ENCODE data around the gene METTL26.

Gene METTL26

DNA sequence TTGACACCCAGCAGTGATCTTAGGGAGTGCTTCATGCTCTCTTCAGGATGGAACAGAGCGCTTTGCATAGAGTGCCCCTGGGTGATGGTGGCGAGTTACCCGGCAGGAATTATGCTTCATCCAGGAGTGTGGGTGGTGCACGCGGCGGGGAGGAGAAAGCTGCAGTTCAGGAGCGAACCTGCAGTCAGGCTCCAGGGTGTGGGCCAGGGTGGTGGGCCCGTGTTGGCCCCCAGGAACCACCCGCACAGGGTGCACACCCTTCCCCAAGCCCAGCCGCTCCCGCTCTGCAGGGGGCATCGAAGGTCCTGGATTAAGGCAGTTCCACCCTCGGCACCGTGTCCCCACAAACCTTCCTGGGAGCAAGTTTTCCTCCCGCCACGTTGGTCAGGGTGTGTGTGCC is 42.3 kb downstream of the METTL26 start:
- no peak for DNase-seq

DNA sequence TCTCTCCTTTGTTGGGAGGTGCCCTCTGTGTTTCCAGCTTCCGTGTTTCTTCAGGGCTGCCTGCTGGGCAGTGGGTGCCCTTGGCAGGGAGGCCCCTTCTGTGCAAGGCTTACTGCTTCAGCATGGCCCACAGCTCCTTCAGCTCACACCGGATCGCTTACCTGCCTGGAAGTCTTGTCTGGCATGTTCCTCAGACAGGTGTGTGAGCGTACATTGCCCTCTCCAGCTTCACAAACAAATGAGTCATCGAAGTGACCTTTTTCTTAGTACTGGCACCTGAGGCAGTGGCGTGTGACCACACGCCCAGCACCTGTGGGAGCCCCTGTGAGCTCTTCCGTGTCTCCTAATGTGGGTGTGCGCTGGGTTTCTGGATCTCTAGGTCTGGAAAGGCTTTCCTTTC is 42.7 kb downstream of the METTL26 start:
- DNase-seq, result peak; percentile 86

DNA sequence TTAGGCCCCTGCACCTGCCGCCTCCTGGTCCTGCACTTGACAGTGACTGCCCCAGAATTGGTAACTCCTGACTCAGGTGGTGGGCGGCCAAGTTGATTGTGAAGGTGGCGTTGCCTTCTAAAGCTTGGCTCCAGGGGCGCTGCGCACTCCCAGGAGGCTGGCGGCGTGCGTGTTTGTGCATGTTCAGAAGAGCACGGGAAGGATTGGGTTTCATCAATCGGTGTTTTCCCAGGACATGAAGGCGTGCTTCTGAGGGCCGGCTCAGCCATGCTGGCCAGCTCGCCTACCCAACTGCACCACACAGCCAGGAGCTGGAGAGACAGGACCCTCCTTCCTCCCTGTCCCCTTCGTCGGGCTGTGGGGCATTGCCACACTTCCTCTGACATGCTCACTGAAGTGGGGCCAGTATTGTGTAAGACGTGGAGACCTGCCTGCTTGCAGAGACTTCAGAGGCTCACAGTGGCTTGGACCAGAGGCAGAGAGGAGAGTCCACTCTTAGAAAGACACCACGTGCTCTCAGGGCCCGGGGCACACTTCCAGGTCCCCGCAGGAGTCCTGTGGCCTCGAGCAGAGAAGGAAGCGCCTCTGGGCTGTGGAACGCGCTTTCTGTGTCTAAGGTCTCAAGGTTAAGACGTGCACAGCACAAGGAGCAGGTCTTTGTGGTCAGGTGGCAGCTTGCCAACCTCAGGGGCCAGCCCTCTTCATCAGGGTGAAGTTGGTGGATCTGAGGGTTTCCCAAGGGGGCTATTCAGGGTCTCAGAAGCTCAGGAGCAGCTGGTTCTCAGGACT is 43.4 kb downstream of the METTL26 start:
- peak; percentile 88 for DNase-seq

DNA sequence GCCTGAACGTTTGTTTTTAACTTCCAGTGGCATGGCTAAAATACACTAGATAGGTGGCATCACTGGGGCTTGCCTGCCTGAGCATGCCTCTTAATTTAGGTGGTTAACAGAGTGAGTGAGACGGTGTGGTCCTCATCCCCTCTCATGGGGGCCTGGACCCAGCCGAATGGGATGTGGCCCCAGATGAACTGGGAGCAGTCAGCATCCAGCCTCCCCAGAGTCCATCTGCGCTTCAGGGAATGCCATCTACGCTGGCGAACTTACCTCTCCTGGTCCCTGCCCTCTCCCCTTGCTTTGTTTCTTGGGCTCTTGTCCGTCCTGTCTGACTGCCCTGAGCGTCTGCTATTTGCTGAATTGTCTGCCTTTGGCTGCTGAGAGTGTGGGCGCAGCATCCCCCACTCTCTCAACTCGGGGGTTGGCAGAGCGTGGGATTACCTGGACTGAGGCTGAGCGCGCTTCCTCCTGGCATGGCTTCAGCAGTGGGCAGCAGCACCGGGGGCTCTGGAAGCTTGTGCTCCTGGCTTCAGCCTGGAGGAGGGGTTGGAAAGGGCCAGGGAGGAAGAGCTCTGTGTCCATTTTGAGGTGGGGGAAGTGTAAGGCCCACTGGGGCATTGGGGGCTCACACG is 44.1 kb downstream of the METTL26 start:
- peak; percentile 56 for DNase-seq

DNA sequence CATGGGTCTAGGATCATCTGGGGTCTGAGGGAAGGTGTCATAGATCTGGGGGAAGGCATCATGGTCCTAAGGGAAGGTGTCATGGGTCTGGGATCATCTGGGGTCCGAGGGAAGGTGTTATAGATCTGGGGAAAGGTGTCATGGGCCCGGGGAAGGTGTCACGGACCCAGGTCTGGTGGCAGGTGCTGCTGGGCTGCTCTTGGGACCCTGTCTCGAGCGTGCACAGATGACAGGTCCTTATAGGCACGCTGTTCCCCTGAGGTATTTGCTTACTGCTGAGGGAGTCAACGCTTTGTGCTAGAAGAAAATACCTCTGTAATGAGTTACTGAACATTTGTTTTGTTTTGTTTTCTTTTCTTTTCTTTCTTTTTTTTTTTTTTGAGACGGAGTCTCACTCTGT is 44.9 kb downstream of the METTL26 start:
- DNase-seq, result no peak

DNA sequence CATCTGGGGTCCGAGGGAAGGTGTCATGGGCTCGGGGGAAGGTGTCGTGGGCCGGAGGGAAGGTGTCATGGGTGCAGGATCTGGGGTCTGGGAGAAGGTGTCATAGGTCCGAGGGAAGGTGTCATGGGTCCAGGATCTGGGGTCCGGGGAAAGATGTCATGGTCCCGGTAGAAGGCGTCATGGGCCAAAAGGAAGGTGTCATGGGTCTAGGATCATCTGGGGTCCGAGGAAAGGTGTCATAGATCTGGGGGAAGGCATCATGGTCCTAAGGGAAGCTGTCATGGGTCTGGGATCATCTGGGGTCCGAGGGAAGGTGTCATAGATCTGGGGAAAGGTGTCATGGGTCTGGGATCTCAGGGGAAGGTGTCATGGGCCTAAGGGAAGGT is 45.3 kb downstream of the METTL26 start:
- DNase-seq, result no peak

DNA sequence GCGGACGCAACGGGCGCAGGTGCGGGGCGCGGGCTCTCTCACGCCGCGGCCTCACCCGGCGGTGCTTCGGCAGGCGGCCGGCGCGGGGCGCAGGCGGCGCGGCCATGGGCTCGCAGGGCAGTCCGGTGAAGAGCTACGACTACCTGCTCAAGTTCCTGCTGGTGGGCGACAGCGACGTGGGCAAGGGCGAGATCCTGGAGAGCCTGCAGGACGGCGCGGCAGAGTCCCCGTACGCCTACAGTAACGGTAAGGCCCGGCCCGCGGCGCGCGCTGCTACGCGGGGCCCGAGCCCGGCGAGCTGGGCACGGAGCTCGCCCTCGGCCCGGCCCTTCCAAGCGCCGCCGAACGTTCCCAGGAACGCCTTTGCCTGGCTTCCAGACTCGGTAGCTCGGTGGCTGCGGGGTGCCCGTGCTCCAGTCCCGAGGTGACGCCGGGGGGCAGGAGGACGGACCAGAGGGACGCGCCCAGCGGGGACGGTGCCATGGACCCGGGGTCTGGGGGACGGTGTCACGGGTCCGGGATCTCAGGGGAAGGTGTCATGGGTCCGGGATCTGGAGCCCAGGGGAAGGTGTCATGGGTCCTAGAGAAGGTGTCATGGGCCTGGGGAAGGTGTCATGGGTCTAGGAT is 45.8 kb downstream of the METTL26 start:
- no peak for DNase-seq

DNA sequence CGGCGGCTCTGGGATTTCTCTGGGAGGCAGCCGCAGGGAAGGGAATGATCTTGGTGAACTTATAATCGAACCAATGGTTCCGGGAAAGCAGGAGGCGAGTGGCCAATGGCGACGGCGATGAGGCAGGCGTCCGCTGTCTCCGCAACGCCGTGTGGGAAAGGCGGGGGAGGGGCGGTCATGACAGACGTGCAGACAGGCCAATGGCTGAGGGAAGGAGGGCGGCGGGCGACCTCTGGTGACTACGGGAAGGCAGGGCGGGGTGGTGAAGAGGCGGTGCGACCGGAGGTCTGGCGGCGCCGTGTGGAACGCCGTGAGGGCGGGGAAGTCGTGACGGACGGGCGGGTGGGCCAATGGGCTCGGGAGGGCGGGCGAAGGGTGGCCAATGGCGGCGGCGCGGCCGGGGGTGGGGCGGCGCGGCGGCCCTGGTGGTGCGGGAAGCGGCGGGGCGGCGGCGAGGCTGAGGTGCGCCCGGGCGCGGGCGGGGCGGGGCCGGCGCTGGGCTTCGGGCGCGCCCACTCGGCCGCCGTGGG is 46.4 kb downstream of the METTL26 start, which contains the start of gene RAB40C:
RAB40C (plus strand) TSS at position 409 of the 530 bp plus-strand sequence. CDS start 226 bp downstream, outside the sequence.
- peak; percentile 91 for DNase-seq

DNA sequence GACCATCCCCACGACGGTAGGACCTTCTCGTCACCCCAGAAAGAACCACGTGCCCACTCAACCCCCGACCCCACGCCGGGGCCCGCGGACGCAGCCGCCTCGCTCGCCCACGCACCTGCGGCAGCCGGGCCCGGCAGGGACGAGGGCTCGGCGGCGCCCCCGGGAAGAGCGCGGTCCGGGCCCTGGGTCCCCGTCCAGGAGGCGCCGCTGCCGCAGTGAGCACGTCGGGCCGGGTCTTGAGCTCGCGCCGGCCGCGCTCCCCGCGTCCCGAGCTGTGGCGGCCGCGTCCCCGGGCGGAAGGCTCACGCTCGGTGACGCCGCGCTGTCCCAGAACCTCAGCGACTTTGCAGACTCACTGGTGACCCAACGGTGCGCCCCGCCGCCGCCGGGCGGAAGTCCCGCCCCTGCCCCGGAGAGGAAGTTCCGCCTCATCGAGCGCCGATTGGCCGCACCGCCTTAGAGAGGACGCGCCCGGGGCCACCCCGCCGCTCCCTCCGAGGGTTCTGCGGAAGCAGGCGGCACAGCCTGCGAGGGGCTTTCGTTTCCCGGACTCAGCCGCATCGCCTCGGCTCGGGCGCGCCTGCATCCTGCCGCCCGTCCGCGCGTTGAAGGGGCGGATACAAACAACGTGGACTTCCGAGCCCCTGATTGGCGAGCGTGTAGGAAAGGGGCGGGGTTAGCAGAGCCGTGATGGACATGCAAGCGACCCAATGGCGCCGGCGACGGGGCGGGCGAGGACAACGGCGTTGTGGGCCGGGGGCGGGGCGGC is 47.0 kb downstream of the METTL26 start:
- DNase-seq, result peak; percentile 91

DNA sequence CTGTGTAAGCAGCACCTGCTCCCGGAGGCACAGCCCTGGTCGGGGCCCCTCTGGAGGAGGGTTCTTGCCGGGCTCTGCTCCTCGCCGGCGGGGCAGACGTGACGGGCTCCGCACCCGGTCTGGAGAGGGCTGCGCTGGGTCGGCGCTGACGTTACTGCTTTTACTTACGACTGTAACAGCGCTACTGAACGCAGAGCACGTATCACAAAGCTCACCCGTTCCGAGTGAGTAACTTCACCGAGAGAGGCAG is 47.5 kb downstream of the METTL26 start:
- no peak for DNase-seq

DNA sequence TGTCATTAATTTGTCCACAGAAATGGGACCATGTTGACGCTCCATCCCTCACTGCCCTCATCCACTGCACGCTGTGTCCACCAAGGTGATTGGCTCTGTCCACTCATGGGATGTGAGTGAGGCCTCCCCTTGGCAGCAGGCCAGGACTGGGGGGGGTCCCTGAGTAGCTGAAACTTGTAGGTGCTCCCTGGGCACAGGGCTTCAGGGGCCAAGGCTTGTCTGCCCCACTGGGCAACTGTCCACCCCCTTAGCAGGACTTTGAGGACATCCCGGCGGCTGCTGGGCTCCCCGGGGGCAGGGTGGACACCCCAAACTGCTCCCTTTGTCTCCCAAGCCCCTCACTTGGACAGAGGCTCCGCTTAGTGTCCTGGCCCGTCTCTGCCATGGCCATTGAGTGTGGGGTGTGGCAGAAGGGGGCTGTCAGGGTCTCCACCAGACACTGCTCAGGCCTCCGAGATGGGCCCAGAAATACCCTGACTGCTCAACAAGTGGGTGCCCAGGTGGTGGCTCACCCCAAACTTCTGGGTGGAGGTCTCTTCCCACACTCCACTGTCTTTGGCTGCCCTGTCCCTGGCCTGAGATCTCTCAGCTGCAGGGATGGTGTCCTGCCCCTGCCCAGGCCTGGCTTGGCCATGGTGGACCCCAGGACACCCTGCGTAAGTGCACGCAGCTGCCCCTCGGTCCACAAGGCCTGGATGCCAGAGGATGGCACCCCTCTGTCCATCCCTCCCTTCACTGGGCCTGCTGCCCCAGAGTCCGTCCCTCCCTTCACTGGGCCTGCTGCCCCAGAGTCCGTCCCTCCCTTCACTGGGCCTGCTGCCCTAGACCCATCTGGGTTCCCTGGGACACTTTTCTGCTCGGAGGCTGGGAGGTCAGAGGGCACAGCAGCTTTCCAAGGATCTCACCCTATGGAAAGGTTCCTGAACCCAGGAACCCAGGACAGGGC is 49.2 kb downstream of the METTL26 start:
- DNase-seq, result no peak

DNA sequence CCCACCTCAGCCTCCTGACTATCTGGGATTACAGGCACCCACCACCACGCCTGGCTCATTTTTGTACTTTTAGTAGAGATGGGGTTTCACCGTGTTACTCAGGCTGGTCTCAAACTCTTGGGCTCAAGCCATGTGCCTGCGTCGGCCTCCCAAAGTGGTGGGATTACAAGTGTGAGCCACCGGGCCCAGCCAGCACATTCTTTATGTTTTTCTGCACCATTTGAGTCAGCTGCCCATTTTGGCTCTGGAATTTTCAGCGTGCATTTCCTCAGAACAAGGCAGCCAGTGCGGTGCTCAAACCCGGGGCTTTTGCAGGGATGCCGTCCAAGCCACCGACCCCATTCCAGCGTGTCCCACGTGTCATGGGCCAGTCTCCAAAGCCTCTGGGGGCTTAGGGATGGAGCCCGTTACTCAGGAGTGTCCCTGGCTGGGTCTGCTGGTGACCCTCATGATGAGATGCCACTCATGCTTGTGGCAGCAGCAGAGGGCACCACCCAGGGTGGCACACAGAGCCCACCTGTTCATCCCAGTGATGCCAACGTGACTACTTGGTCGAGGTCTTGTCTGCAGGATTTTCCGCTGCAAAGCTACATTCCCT is 50.0 kb downstream of the METTL26 start:
- DNase-seq, result no peak

DNA sequence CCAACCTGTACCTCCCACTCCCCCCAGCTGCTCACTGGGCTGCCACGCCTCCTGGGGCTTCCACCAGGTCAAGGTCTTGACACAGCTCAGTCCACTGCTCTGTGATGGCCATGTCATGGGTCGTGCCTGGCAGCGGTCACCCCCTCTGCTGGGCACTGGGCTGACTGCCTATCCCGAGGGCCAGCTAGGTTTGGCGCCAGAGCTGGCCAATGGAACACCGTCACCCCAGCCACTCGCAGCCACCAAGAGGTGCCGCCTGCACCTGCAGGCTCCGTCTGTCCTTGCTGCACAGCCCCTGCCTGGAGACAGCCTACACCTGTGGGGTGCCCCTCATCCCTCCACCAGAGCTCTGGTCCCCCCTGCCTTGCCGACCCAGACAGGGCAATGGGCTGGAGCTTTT is 50.8 kb downstream of the METTL26 start:
- DNase-seq, result no peak

Data from DMS79 treated with DMSO at 0.1 percent for 48 hours (cell line).